ENCODE data around the gene ZBTB46. TPM values are rescaled to one million over a fixed set of nuclear protein-coding genes. Genes with fewer than 3 reads are reported as not detected.

ZBTB46 gene
- total RNA-seq, 2 experiments from 2014 or later, result 0.10 TPM; not detected in 1

- Mint-ChIP-seq H3K27ac (no peak overlapping the region), H3K36me3 (ENCODE audit: low read depth) (no peaks in the 10 kb centered on the region), H3K4me1 (ENCODE audit: low read depth) (no peaks in the 10 kb centered on the region), H3K9me3 (ENCODE audit: insufficient read depth) (no peaks in the 10 kb centered on the region), H3K4me3 (no peak overlapping the region), H3K27me3 (ENCODE audit: low read depth) (no peaks in the 10 kb centered on the region)
- CTCF ChIA-PET, result interaction anchor here (0.8 to 2.3 kb wide), 9 partner anchors 8 to 90 kb away, joined by 3 to 6 read pairs (median 4); partner anchors contain the start of gene TPD52L2
- ATAC-seq, result no peak
- POLR2A ChIA-PET, result interaction anchor here (0.6 kb wide), 2 partner anchors 288 to 296 kb away, joined by 3 read pairs; partner anchors contain the start of gene TCEA2
- peak; percentile 47 for DNase-seq
These were observed 55.7 kb downstream of the ZBTB46 start for GRCh38 chr20:63775096-63775978.

- Mint-ChIP-seq H3K4me3 (no peak overlapping the region), H3K4me1 (ENCODE audit: low read depth) (no peaks in the 10 kb centered on the region), H3K36me3 (ENCODE audit: low read depth) (no peaks in the 10 kb centered on the region), H3K27ac (no peak overlapping the region), H3K27me3 (ENCODE audit: low read depth) (no peaks in the 10 kb centered on the region), H3K9me3 (ENCODE audit: insufficient read depth) (no peaks in the 10 kb centered on the region)
- DNase-seq, result no peak
- no peak for ATAC-seq
- ChIA-PET POLR2A (no interaction called here), CTCF (interaction anchor here (0.8 to 2.3 kb wide), 6 partner anchors 10 to 91 kb away, joined by 3 to 6 read pairs (median 4); partner anchors contain the start of gene TPD52L2)
These were observed 56.8 kb downstream of the ZBTB46 start for GRCh38 chr20:63774306-63774705.

- POLR2A ChIA-PET, result no interaction called here
- no peaks in the 10 kb centered on the region for H3K4me1 Mint-ChIP-seq (ENCODE audit: low read depth)
- no peaks in the 10 kb centered on the region for H3K9me3 Mint-ChIP-seq (ENCODE audit: insufficient read depth)
- no peaks in the 10 kb centered on the region for H3K27me3 Mint-ChIP-seq (ENCODE audit: low read depth)
- DNase-seq (no peak), ATAC-seq (no peak)
- no peak overlapping the region for H3K4me3 Mint-ChIP-seq
- no peak overlapping the region for H3K27ac Mint-ChIP-seq
- CTCF ChIA-PET, result interaction anchor here (1.0 to 2.1 kb wide), 2 partner anchors 12 to 66 kb away, joined by 3 to 6 read pairs; no protein-coding TSS in a partner anchor
- no peaks in the 10 kb centered on the region for H3K36me3 Mint-ChIP-seq (ENCODE audit: low read depth)
These were observed 57.4 kb downstream of the ZBTB46 start for GRCh38 chr20:63773571-63774241.

GRCh38 chr20:63772781-63773518 is 58.1 kb downstream of the ZBTB46 start:
- Mint-ChIP-seq H3K9me3 (ENCODE audit: insufficient read depth) (no peaks in the 10 kb centered on the region), H3K36me3 (ENCODE audit: low read depth) (no peaks in the 10 kb centered on the region), H3K4me3 (no peak overlapping the region), H3K27ac (no peak overlapping the region), H3K4me1 (ENCODE audit: low read depth) (no peaks in the 10 kb centered on the region), H3K27me3 (ENCODE audit: low read depth) (no peaks in the 10 kb centered on the region)
- POLR2A ChIA-PET, result no interaction called here
- DNase-seq (no peak), ATAC-seq (no peak)
- CTCF ChIA-PET, result no interaction called here

- ChIA-PET POLR2A (no interaction called here), CTCF (no interaction called here)
- DNase-seq (no peak), ATAC-seq (no peak)
- Mint-ChIP-seq H3K27ac (no peak overlapping the region), H3K9me3 (ENCODE audit: insufficient read depth) (no peaks in the 10 kb centered on the region), H3K4me3 (no peak overlapping the region), H3K36me3 (ENCODE audit: low read depth) (no peaks in the 10 kb centered on the region), H3K4me1 (ENCODE audit: low read depth) (no peaks in the 10 kb centered on the region), H3K27me3 (ENCODE audit: low read depth) (no peaks in the 10 kb centered on the region)
These were observed 59.9 kb downstream of the ZBTB46 start for GRCh38 chr20:63771046-63771707.

- ATAC-seq, result no peak
- Mint-ChIP-seq H3K36me3 (ENCODE audit: low read depth) (no peaks in the 10 kb centered on the region), H3K27ac (no peak overlapping the region), H3K27me3 (ENCODE audit: low read depth) (no peaks in the 10 kb centered on the region), H3K4me1 (ENCODE audit: low read depth) (no peaks in the 10 kb centered on the region), H3K4me3 (no peak overlapping the region), H3K9me3 (ENCODE audit: insufficient read depth) (no peaks in the 10 kb centered on the region)
- ChIA-PET CTCF (interaction anchor here (0.9 to 1.9 kb wide), 2 partner anchors 16 to 188 kb away, joined by 3 to 5 read pairs; no protein-coding TSS in a partner anchor), POLR2A (no interaction called here)
- no peak for DNase-seq
These were observed 61.1 kb downstream of the ZBTB46 start for GRCh38 chr20:63769891-63770474.

- DNase-seq (no peak), ATAC-seq (no peak)
- Mint-ChIP-seq H3K4me3 (no peak overlapping the region), H3K27me3 (ENCODE audit: low read depth) (no peaks in the 10 kb centered on the region), H3K9me3 (ENCODE audit: insufficient read depth) (no peaks in the 10 kb centered on the region), H3K36me3 (ENCODE audit: low read depth) (no peaks in the 10 kb centered on the region), H3K27ac (no peak overlapping the region), H3K4me1 (ENCODE audit: low read depth) (no peaks in the 10 kb centered on the region)
- ChIA-PET POLR2A (interaction anchor here (0.6 kb wide), 2 partner anchors 33 to 137 kb away, joined by 3 read pairs; no protein-coding TSS in a partner anchor), CTCF (interaction anchor here (0.9 to 1.9 kb wide), 3 partner anchors 16 to 187 kb away, joined by 3 to 5 read pairs (median 4); no protein-coding TSS in a partner anchor)
These were observed 62.2 kb downstream of the ZBTB46 start for GRCh38 chr20:63768591-63769515.

- no peak for ATAC-seq
- CTCF ChIA-PET, result interaction anchor here (1.0 to 1.7 kb wide), 2 partner anchors 8 to 17 kb away, joined by 3 to 4 read pairs; no protein-coding TSS in a partner anchor
- peaks cover 3% of the 10 kb centered on the region for H3K27me3 Mint-ChIP-seq (ENCODE audit: low read depth)
- no peak overlapping the region for H3K27ac Mint-ChIP-seq
- POLR2A ChIA-PET, result interaction anchor here (0.6 kb wide), 1 partner anchor 32 kb away, joined by 3 read pairs; no protein-coding TSS in a partner anchor
- no peak for DNase-seq
- H3K9me3 Mint-ChIP-seq (ENCODE audit: insufficient read depth), result no peaks in the 10 kb centered on the region
- no peaks in the 10 kb centered on the region for H3K36me3 Mint-ChIP-seq (ENCODE audit: low read depth)
- H3K4me1 Mint-ChIP-seq (ENCODE audit: low read depth), result no peaks in the 10 kb centered on the region
- H3K4me3 Mint-ChIP-seq, result no peak overlapping the region
These were observed 63.2 kb downstream of the ZBTB46 start for GRCh38 chr20:63767886-63768285.

GRCh38 chr20:63767456-63767855 is 63.6 kb downstream of the ZBTB46 start:
- Mint-ChIP-seq H3K36me3 (ENCODE audit: low read depth) (no peaks in the 10 kb centered on the region), H3K27ac (no peak overlapping the region), H3K4me1 (ENCODE audit: low read depth) (no peaks in the 10 kb centered on the region), H3K27me3 (ENCODE audit: low read depth) (peaks cover 5% of the 10 kb centered on the region), H3K9me3 (ENCODE audit: insufficient read depth) (no peaks in the 10 kb centered on the region), H3K4me3 (no peak overlapping the region)
- ATAC-seq (no peak), DNase-seq (no peak)
- ChIA-PET CTCF (interaction anchor here (1.0 to 1.7 kb wide), 2 partner anchors 9 to 17 kb away, joined by 3 to 4 read pairs; no protein-coding TSS in a partner anchor), POLR2A (no interaction called here)

All from activated CD8-positive, alpha-beta T cell treated with anti-CD3 and anti-CD28 coated beads, Interleukin-2, amount 10 ng/mL, durations not matched to agents 7 days and 5 days (primary cell).